Keratinocyte (primary cell): ENCODE data around the gene CELSR1.

Experiments
- CTCF ChIP-seq, 3 experiments: IDR thresholded peaks in 1 of 3; conservative IDR thresholded peaks in 1 of 3; optimal IDR thresholded peaks in 1 of 3; 2 replicates in 2 of 3; 3 replicates in 1 of 3; pipeline versions ENCODE3 to v1.5.1; 2011; ENCODE audit warnings: low read length in 3 of 3, mild to moderate bottlenecking in 3 of 3, moderate library complexity in 2 of 3, control low read depth in 1 of 3, inconsistent platforms in 1 of 3; ENCODE audit not compliant: insufficient read depth in 2 of 3; ENCODE audit errors: extremely low read depth in 1 of 3
- EZH2 ChIP-seq: IDR thresholded peaks from one replicate; pipeline ENCODE4 v1.6.1; 2012; ENCODE audit warnings: inconsistent platforms, mild to moderate bottlenecking, low read length, moderate library complexity

DNA sequence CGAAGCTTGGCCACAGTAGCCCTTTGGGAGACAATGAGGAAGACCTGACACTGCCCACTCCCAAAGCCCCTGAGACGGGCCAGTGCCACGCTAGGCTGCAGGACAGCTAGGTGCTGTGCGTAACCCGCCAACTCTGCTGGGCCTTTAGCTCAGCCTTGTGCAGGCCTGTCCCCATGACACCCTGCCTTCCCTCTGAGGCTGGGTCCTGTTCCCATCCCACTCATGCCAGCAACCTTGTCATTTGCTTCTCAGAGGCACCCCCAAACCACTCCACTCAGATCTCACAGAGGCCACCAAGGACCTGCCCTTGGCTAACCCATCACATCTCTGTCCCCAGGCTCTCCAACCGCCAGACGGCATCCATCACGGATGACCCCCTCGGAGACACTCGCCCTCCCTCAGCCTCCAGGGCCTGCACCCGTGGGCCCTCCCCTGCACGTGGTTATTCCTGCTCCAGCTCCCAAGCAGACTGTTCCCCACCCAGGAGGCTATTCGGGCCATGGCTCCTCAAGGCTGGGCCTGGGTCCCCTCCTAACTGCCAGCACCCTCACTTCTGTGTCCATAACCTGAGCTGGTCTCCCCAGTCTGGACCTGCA is 11.1 kb downstream of the CELSR1 start:
- TF ChIP-seq EZH2 (no peak), CTCF (optimal IDR thresholded peaks at IDR 0.05 in 1 of 3, IDR thresholded peaks at IDR 0.05 in 1 of 3, conservative IDR thresholded peaks at IDR 0.05 in 1 of 3; ENCODE audit: extremely low read depth in 1 of 3, insufficient read depth in 2 of 3, low read length in 3 of 3) (no peak)
